ENCODE results near the gene TIGD3.

Gene TIGD3

DNA sequence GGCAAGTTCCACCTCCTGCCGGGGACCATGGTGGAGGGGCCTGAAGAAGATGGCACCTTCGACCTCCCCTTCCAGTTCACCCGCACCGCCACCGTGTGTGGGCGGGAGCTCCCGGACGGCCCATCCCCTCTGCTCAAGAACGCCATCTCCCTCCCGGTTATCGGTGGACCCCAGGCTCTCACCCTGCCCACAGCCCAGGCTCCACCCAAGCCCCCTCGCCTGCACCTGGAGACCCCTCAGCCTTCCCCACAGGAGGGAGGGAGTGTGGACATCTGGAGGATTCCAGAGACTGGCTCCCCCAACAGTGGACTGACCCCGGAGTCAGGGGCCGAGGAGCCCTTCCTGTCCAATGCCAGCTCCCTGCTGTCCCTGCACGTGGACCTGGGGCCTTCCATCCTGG is 33.5 kb upstream of the TIGD3 start:
- Histone ChIP-seq H3K9me3 (ENCODE audit: low read length) (no peaks in the 10 kb centered on the region), H2AFZ (ENCODE audit: low read length) (no peak overlapping the region), H3K4me2 (ENCODE audit: low read length) (no peak overlapping the region), H3K4me1 (ENCODE audit: insufficient read depth, low read length, severe bottlenecking) (no peaks in the 10 kb centered on the region), H3K27me3 (ENCODE audit: insufficient read depth, low read length) (no peaks in the 10 kb centered on the region; the same call in 1 of the 2 replicates), H3K9ac (ENCODE audit: low read length) (no peak overlapping the region), H3K79me2 (ENCODE audit: insufficient read depth, low read length) (no peaks in the 10 kb centered on the region), H3K9me2 (ENCODE audit: low read depth, low read length) (no peaks in the 10 kb centered on the region), H3K4me3 (ENCODE audit: low read depth, low read length, poor library complexity, severe bottlenecking) (no peak overlapping the region), H3K36me3 (ENCODE audit: insufficient read depth, low read length) (no peaks in the 10 kb centered on the region), H3F3A (ENCODE audit: insufficient read depth, low read length) (no peaks in the 10 kb centered on the region), H3K27ac (ENCODE audit: low read depth, low read length, poor library complexity, severe bottlenecking) (no peak overlapping the region), H4K20me1 (ENCODE audit: insufficient read depth, low read length) (no peaks in the 10 kb centered on the region)
- TF ChIP-seq, protein P1, sequence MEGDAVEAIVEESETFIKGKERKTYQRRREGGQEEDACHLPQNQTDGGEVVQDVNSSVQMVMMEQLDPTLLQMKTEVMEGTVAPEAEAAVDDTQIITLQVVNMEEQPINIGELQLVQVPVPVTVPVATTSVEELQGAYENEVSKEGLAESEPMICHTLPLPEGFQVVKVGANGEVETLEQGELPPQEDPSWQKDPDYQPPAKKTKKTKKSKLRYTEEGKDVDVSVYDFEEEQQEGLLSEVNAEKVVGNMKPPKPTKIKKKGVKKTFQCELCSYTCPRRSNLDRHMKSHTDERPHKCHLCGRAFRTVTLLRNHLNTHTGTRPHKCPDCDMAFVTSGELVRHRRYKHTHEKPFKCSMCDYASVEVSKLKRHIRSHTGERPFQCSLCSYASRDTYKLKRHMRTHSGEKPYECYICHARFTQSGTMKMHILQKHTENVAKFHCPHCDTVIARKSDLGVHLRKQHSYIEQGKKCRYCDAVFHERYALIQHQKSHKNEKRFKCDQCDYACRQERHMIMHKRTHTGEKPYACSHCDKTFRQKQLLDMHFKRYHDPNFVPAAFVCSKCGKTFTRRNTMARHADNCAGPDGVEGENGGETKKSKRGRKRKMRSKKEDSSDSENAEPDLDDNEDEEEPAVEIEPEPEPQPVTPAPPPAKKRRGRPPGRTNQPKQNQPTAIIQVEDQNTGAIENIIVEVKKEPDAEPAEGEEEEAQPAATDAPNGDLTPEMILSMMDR (IDR thresholded peaks at IDR 0.05; ENCODE audit: low read length): no peak
- TF ChIP-seq EZH2 (IDR thresholded peaks at IDR 0.05; ENCODE audit: borderline replicate concordance, low read length): no peak

DNA sequence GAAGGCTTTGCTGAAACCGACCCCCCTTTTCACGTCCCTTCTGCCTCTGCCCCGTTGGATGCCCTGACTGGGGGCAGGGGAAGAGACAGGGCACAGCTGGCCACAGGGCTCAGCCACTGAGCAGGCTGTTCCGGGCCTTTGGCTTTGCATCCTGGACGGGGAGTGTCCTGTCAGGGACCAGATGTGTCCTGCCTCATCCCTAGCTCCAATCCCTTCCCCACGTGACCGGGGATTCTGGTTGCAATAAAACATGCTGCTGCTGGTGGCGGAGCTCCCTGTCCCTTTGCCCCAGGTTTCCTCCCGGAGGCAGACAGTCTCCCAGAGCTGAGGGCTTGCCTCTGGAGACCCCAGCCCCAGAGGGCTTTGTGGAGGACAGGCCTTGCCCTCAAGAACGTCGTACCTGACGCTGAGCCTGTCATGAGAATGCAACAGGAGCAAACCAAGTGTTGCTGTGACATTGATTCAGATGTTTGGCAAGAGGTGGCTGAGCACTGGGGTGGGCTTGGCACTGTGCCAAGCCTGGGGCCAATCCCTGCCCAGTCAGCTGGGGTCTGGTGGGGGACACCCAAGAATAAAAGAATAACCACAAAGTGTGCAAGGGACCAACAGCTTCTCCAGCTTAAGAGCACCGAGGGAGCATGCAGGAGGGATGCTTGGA is 32.6 kb upstream of the TIGD3 start:
- H3K4me3 ChIP-seq (ENCODE audit: low read depth, low read length, poor library complexity, severe bottlenecking): no peak overlapping the region
- H3K79me2 ChIP-seq (ENCODE audit: insufficient read depth, low read length): no peaks in the 10 kb centered on the region
- H3K9ac ChIP-seq (ENCODE audit: low read length): no peak overlapping the region
- TF ChIP-seq EZH2 (IDR thresholded peaks at IDR 0.05; ENCODE audit: borderline replicate concordance, low read length): no peak
- TF ChIP-seq, protein P1 (IDR thresholded peaks at IDR 0.05; ENCODE audit: low read length): no peak
- no peaks in the 10 kb centered on the region for H3K4me1 ChIP-seq (ENCODE audit: insufficient read depth, low read length, severe bottlenecking)
- no peaks in the 10 kb centered on the region for H4K20me1 ChIP-seq (ENCODE audit: insufficient read depth, low read length)
- H2AFZ ChIP-seq (ENCODE audit: low read length): no peak overlapping the region
- no peaks in the 10 kb centered on the region for H3F3A ChIP-seq (ENCODE audit: insufficient read depth, low read length)
- no peaks in the 10 kb centered on the region for H3K9me2 ChIP-seq (ENCODE audit: low read depth, low read length)
- H3K27ac ChIP-seq (ENCODE audit: low read depth, low read length, poor library complexity, severe bottlenecking): no peak overlapping the region
- H3K9me3 ChIP-seq (ENCODE audit: low read length): no peaks in the 10 kb centered on the region
- H3K27me3 ChIP-seq (ENCODE audit: insufficient read depth, low read length): no peaks in the 10 kb centered on the region; the same call in 1 of the 2 replicates
- no peak overlapping the region for H3K4me2 ChIP-seq (ENCODE audit: low read length)
- H3K36me3 ChIP-seq (ENCODE audit: insufficient read depth, low read length): no peaks in the 10 kb centered on the region

DNA sequence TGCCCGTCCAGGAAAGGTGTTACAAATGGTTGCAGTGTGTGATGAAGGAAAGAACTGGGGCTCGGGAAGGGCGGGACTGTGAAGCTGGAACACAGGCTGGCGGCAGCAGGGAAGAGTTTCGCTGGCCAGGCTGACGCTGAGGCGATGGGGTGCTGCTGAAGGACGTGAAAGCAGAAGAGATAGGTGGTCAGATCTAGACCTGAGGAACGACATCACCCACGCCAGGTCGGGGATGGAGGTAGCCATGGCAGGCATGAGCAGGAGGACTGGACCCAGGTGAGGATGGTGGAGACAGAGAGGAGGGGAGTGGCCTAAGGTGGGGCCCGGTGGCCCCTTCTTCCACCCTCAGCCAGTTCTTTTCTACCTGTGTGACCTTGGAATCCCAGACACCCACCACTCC is 30.7 kb upstream of the TIGD3 start:
- TF ChIP-seq, protein P1 (IDR thresholded peaks at IDR 0.05; ENCODE audit: low read length): no peak
- TF ChIP-seq EZH2 (IDR thresholded peaks at IDR 0.05; ENCODE audit: borderline replicate concordance, low read length): no peak
- Histone ChIP-seq H4K20me1 (ENCODE audit: insufficient read depth, low read length) (no peaks in the 10 kb centered on the region), H3K9me2 (ENCODE audit: low read depth, low read length) (no peaks in the 10 kb centered on the region), H3K4me3 (ENCODE audit: low read depth, low read length, poor library complexity, severe bottlenecking) (no peak overlapping the region), H2AFZ (ENCODE audit: low read length) (no peak overlapping the region), H3K27ac (ENCODE audit: low read depth, low read length, poor library complexity, severe bottlenecking) (no peak overlapping the region), H3K4me2 (ENCODE audit: low read length) (no peak overlapping the region), H3K4me1 (ENCODE audit: insufficient read depth, low read length, severe bottlenecking) (no peaks in the 10 kb centered on the region), H3K79me2 (ENCODE audit: insufficient read depth, low read length) (no peaks in the 10 kb centered on the region), H3K9me3 (ENCODE audit: low read length) (no peaks in the 10 kb centered on the region), H3K27me3 (ENCODE audit: insufficient read depth, low read length) (no peaks in the 10 kb centered on the region; the same call in 1 of the 2 replicates), H3K9ac (ENCODE audit: low read length) (no peak overlapping the region), H3K36me3 (ENCODE audit: insufficient read depth, low read length) (no peaks in the 10 kb centered on the region), H3F3A (ENCODE audit: insufficient read depth, low read length) (no peaks in the 10 kb centered on the region)
